GM19324 (cell line): ENCODE measurements around the gene WWOX.

Experiments
- ATAC-seq: cut with Tn5 transposase; IDR thresholded peaks from one replicate; pipeline ENCODE4 v1.9.1; 2021; ENCODE audit warnings: mild to moderate bottlenecking, moderate library complexity; ENCODE audit not compliant: unreplicated experiment, low FRiP score

The WWOX gene

GRCh38 chr16:78102122-78102660 lies 2.7 kb downstream of the WWOX start:
- ATAC-seq, result no peak

GRCh38 chr16:78102865-78103264 lies 3.4 kb downstream of the WWOX start:
- no peak for ATAC-seq

GRCh38 chr16:78105517-78105916 lies 6.1 kb downstream of the WWOX start:
- ATAC-seq, result no peak

- ATAC-seq, result no peak
Observed at GRCh38 chr16:78106686-78107085, 7.2 kb downstream of the WWOX start.

GRCh38 chr16:78108451-78108850 lies 9.0 kb downstream of the WWOX start:
- no peak for ATAC-seq

- no peak for ATAC-seq
Observed at GRCh38 chr16:78113258-78113657, 13.8 kb downstream of the WWOX start.

GRCh38 chr16:78115659-78116058 lies 16.2 kb downstream of the WWOX start:
- no peak for ATAC-seq

GRCh38 chr16:78116946-78117345 lies 17.5 kb downstream of the WWOX start:
- ATAC-seq, result no peak

- no peak for ATAC-seq
Observed at GRCh38 chr16:78117391-78117790, 17.9 kb downstream of the WWOX start.

GRCh38 chr16:78118469-78119025 lies 19.1 kb downstream of the WWOX start:
- no peak for ATAC-seq

GRCh38 chr16:78122774-78123315 lies 23.4 kb downstream of the WWOX start:
- ATAC-seq, result no peak

- ATAC-seq, result no peak
Observed at GRCh38 chr16:78125112-78125844, 25.8 kb downstream of the WWOX start.

- no peak for ATAC-seq
Observed at GRCh38 chr16:78126662-78127061, 27.2 kb downstream of the WWOX start.

GRCh38 chr16:78127130-78127529 lies 27.7 kb downstream of the WWOX start:
- ATAC-seq, result no peak

- ATAC-seq, result no peak
Observed at GRCh38 chr16:78128913-78129312, 29.5 kb downstream of the WWOX start.

GRCh38 chr16:78129349-78129748 lies 29.9 kb downstream of the WWOX start:
- ATAC-seq, result no peak

GRCh38 chr16:78130083-78130608 lies 30.7 kb downstream of the WWOX start:
- no peak for ATAC-seq

- no peak for ATAC-seq
Observed at GRCh38 chr16:78130950-78131349, 31.5 kb downstream of the WWOX start.

- no peak for ATAC-seq
Observed at GRCh38 chr16:78133919-78134318, 34.5 kb downstream of the WWOX start.

- no peak for ATAC-seq
Observed at GRCh38 chr16:78134944-78135619, 35.6 kb downstream of the WWOX start.

- ATAC-seq, result no peak
Observed at GRCh38 chr16:78137179-78137578, 37.7 kb downstream of the WWOX start.
